ENCODE data around the gene NAV3. TPM values are rescaled to one million over a fixed set of nuclear protein-coding genes. Genes with fewer than 3 reads are reported as not detected.
"Not testable (repeated sequence)": the region's sequence is repeated elsewhere in the genome, so short reads cannot be mapped to it uniquely, and the experiment has no call there.

The NAV3 gene
- total RNA-seq, 2 experiments from 2014 or later = not detected

- peaks cover under 1% of the 10 kb centered on the region for H3K9me3 Mint-ChIP-seq
- H3K4me1 Mint-ChIP-seq = no peaks in the 10 kb centered on the region
- H3K4me3 Mint-ChIP-seq = no peak overlapping the region
- no peaks in the 10 kb centered on the region for H3K36me3 Mint-ChIP-seq
- ATAC-seq (ENCODE audit: low read depth) (no peak), DNase-seq (no peak)
- POLR2A ChIA-PET = no interaction called here
- no peak overlapping the region for H3K27ac Mint-ChIP-seq
- H3K27me3 Mint-ChIP-seq = no peaks in the 10 kb centered on the region
Measured at GRCh38 chr12:78086553-78087362, 256.1 kb downstream of the NAV3 start.

GRCh38 chr12:78087363-78087675 lies 256.6 kb downstream of the NAV3 start:
- Mint-ChIP-seq H3K4me3 (no peak overlapping the region), H3K27me3 (no peaks in the 10 kb centered on the region), H3K9me3 (peaks cover 4% of the 10 kb centered on the region), H3K27ac (no peak overlapping the region), H3K4me1 (no peaks in the 10 kb centered on the region), H3K36me3 (no peaks in the 10 kb centered on the region)
- DNase-seq (no peak), ATAC-seq (ENCODE audit: low read depth) (no peak)
- POLR2A ChIA-PET = no interaction called here

GRCh38 chr12:78088391-78088832 lies 257.7 kb downstream of the NAV3 start:
- Mint-ChIP-seq H3K4me1 (no peaks in the 10 kb centered on the region), H3K27me3 (no peaks in the 10 kb centered on the region), H3K36me3 (no peaks in the 10 kb centered on the region), H3K4me3 (no peak overlapping the region), H3K9me3 (peaks cover 4% of the 10 kb centered on the region), H3K27ac (no peak overlapping the region)
- POLR2A ChIA-PET = no interaction called here
- DNase-seq (no peak), ATAC-seq (ENCODE audit: low read depth) (no peak)

DNA sequence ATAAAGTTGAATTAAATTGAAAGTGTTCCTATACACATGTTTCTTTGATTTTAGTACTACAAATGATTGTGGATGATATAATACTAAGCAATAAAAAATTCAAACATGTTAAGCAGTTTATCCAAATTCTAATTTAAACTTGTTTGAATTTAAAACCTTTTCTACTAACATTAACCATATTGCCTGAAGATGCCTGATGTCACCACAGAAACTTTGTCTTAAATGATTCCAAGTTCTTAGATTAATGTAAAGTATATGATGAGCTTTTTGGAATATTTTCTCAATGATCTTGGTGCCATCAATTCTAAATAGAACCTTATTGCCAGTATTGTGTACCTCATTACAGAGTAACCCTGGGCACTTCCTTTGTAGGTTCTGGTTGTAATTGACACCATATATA lies 259.6 kb downstream of the NAV3 start:
- Mint-ChIP-seq H3K4me3 (no peak overlapping the region), H3K4me1 (no peaks in the 10 kb centered on the region), H3K27me3 (no peaks in the 10 kb centered on the region), H3K27ac (no peak overlapping the region), H3K9me3 (peaks cover 4% of the 10 kb centered on the region), H3K36me3 (no peaks in the 10 kb centered on the region)
- DNase-seq = no peak
- ATAC-seq (ENCODE audit: low read depth) = no peak
- POLR2A ChIA-PET = no interaction called here

DNA sequence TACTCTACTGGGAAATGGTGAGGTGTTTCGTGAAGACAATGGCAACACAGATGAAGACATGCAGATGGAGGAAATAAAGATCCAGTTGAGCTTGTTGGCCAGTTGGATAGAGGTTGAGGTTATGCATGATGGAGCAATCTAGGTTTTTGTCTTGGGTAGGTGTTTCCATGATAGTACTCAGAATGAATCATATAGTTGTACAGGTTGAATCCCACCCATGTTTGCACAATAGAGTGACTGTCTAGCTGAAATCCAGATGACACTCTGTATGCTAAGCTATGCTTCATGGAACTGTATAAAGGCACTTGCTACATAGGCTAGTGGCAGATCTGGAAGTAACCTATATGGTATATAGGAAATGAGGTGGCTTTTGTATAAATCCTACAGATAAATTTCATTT lies 264.9 kb downstream of the NAV3 start:
- H3K27me3 Mint-ChIP-seq = no peaks in the 10 kb centered on the region
- DNase-seq (no peak), ATAC-seq (ENCODE audit: low read depth) (no peak)
- H3K4me1 Mint-ChIP-seq = no peaks in the 10 kb centered on the region
- peaks cover 7% of the 10 kb centered on the region for H3K9me3 Mint-ChIP-seq
- no peaks in the 10 kb centered on the region for H3K36me3 Mint-ChIP-seq
- H3K27ac Mint-ChIP-seq = no peak overlapping the region
- POLR2A ChIA-PET = no interaction called here
- H3K4me3 Mint-ChIP-seq = no peak overlapping the region

DNA sequence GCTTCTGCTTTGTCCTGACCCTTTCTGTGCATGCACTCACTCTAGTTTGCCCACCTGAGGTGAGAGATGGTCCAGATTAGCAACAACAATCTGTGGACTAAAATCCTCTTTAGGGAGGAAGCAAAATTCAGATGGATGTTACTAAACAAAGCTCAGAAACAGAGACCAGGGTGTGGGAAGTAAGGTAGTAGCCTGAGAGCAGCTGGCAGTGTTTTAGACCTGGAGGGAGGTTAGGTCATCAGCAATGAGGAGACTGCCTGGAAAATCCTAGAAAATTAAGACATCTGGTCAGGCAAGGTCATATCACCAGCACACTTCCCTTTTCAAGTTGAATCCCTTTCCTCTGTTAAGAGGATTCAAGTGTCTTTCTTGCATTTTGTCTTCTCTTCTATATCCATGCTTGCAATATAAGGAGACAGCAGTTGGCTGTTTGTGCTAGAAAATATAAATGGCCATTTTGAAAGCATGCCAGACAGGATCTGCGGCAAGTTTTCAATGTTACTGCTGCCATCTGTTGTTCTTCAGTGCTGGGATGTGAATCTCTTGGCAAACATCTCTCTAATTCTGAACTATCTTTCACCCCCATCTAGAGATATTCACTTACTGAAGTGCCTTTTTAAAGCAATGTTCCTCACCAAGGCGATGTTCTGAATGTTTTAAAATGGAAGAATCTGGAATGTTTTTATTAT lies 266.4 kb downstream of the NAV3 start:
- Mint-ChIP-seq H3K4me3 (no peak overlapping the region), H3K36me3 (no peaks in the 10 kb centered on the region), H3K27me3 (no peaks in the 10 kb centered on the region), H3K4me1 (no peaks in the 10 kb centered on the region), H3K9me3 (peaks cover 3% of the 10 kb centered on the region), H3K27ac (no peak overlapping the region)
- POLR2A ChIA-PET = no interaction called here
- DNase-seq = no peak
- ATAC-seq (ENCODE audit: low read depth) = no peak

GRCh38 chr12:78099806-78100205 lies 269.1 kb downstream of the NAV3 start:
- H3K27me3 Mint-ChIP-seq = no peaks in the 10 kb centered on the region
- ATAC-seq (ENCODE audit: low read depth) (no peak), DNase-seq (no peak)
- H3K27ac Mint-ChIP-seq = no peak overlapping the region
- peaks cover 4% of the 10 kb centered on the region for H3K9me3 Mint-ChIP-seq
- H3K4me3 Mint-ChIP-seq = no peak overlapping the region
- no peaks in the 10 kb centered on the region for H3K4me1 Mint-ChIP-seq
- no peaks in the 10 kb centered on the region for H3K36me3 Mint-ChIP-seq
- POLR2A ChIA-PET = no interaction called here

DNA sequence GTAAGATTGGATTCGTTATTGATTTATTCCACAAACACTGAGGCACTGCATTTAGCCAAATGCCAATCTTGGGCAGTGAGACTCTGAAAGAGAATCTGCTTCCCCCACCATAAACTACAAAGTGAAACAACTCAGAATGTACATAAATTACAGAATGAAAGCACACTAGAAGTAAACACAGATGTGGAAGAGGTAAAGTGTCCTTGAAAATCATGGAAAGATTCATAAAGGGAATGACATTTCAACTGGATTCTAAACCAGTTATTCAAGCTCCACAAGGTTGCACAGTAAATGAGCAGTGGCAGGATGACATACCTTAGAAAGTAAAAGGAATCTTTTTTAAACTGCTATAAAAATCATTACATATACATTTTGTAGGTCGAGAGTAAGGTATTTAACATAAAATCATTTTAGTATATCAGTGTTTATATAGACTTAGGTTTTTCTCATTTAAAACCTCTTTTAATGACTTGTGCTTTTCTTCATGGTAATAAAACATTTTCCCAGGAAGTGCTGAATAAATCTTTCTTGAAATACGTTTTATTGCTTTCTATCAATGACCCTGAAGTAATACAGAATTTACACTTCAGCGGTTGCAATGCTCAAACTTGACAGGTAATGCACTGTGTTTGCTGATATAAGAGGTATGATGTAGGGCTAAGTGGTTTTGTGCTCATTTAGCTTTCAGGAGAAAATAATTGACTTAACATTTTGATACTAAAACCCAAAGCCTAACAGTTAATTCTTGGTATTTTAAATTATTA lies 270.6 kb downstream of the NAV3 start:
- Mint-ChIP-seq H3K9me3 (peaks cover 2% of the 10 kb centered on the region), H3K36me3 (no peaks in the 10 kb centered on the region), H3K4me1 (no peaks in the 10 kb centered on the region), H3K27ac (no peak overlapping the region), H3K4me3 (no peak overlapping the region), H3K27me3 (no peaks in the 10 kb centered on the region)
- DNase-seq = no peak
- POLR2A ChIA-PET = no interaction called here
- no peak for ATAC-seq (ENCODE audit: low read depth)

DNA sequence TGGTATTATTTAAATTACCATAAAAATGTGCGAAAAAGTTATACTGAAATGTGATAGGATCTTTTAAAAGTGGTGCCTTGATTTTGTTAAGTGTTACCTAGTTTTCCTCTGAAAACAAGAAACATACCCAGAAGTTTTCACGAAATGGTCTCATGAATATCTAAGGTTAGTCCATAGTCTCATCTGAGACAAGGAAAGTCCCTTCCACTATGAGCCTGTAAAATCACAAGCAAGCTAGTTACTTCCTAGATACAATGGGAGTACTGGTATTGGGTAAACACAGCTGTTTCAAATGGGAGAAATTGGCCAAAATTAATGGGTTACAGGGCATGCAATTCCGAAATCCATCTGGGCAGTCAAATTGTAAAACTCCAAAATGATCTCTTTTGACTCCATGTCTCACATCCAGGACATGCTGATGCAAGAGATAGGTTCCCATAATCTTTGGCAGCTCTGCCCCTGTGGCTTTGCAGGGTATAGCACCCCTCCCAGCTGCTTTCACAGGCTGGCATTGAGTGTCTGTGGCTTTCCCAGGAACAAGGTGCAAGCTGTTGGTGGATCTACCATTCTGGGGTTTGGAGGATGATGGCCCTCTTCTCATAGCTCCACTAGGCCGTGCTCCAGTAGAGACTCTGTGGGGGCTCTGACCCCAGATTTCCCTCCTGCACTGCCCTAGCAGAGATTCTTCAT lies 271.4 kb downstream of the NAV3 start:
- Mint-ChIP-seq H3K27me3 (no peaks in the 10 kb centered on the region), H3K27ac (no peak overlapping the region), H3K4me1 (no peaks in the 10 kb centered on the region), H3K9me3 (peaks cover 2% of the 10 kb centered on the region), H3K36me3 (no peaks in the 10 kb centered on the region), H3K4me3 (no peak overlapping the region)
- DNase-seq (no peak), ATAC-seq (ENCODE audit: low read depth) (no peak)
- POLR2A ChIA-PET = no interaction called here

DNA sequence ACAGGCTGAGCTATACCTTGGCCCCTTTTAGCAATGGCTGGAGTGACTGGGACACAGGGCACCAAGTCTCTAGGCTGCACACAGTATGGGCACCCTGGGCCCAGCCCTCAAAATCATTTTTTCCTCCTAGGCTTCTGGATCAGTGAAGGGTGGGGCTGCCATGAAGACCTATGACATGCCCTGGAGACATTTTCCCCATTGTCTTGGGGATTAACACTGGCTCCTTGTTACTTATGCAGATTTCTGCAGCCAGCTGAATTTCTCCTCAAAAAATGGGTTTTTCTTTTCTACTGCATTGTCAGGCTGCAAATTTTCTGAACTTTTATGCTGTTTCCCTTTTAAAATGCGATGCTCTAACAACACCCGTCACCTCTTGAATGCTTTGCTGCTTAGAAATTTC lies 272.1 kb downstream of the NAV3 start:
- ATAC-seq (ENCODE audit: low read depth); H3K9me3 Mint-ChIP-seq; H3K36me3 Mint-ChIP-seq; H3K4me3 Mint-ChIP-seq; DNase-seq; H3K27ac Mint-ChIP-seq; H3K4me1 Mint-ChIP-seq; H3K27me3 Mint-ChIP-seq; POLR2A ChIA-PET: not testable (repeated sequence)

DNA sequence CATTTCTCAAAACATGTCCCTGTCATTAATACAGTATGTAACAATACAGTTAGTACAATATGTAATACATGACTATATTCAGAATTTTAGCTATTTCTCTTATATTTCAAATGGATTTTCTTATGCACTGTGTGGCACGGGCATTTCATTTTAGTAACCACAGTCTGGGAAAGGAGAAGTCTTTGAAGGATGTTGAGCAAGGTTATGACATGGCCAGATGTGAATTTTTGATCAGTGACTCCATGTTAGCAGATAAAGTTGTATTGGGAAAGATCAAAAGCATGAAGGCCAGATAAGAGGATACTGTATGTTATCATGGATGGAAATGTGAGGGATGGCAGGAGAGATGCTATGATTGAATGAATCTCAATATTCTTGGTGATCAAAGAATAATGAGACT lies 285.2 kb downstream of the NAV3 start:
- no peak overlapping the region for H3K27ac Mint-ChIP-seq
- H3K4me3 Mint-ChIP-seq = no peak overlapping the region
- DNase-seq (no peak), ATAC-seq (ENCODE audit: low read depth) (no peak)
- no peaks in the 10 kb centered on the region for H3K27me3 Mint-ChIP-seq
- POLR2A ChIA-PET = no interaction called here
- H3K9me3 Mint-ChIP-seq = peaks cover 3% of the 10 kb centered on the region
- H3K4me1 Mint-ChIP-seq = no peaks in the 10 kb centered on the region
- no peaks in the 10 kb centered on the region for H3K36me3 Mint-ChIP-seq

- H3K27ac Mint-ChIP-seq = no peak overlapping the region
- H3K36me3 Mint-ChIP-seq = no peaks in the 10 kb centered on the region
- H3K27me3 Mint-ChIP-seq = no peaks in the 10 kb centered on the region
- no peaks in the 10 kb centered on the region for H3K4me1 Mint-ChIP-seq
- H3K4me3 Mint-ChIP-seq = no peak overlapping the region
- ATAC-seq (ENCODE audit: low read depth) (no peak), DNase-seq (no peak)
- POLR2A ChIA-PET = no interaction called here
- H3K9me3 Mint-ChIP-seq = no peaks in the 10 kb centered on the region
Measured at GRCh38 chr12:78118036-78118435, 287.3 kb downstream of the NAV3 start.

DNA sequence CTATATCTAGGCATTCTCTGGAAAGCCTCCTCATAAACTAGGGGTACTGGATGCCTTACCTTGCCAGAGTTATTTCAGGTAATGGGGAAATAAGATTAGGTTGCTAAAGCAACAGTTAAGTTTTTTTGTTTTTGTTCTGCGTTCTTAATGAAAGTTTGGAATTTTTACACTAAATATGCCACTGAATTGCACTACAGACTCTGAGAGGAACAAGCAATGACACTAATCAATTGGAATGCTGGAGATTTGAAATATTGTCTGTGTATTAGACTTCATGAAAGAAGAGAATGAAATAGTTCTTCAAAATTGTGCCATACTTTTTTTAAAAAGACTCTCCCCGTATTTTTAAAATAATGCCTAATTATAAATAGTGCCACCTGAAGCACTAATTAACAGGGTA lies 287.8 kb downstream of the NAV3 start:
- Mint-ChIP-seq H3K27ac (no peak overlapping the region), H3K9me3 (no peaks in the 10 kb centered on the region), H3K27me3 (no peaks in the 10 kb centered on the region), H3K4me1 (no peaks in the 10 kb centered on the region), H3K36me3 (no peaks in the 10 kb centered on the region), H3K4me3 (no peak overlapping the region)
- DNase-seq = no peak
- no peak for ATAC-seq (ENCODE audit: low read depth)
- POLR2A ChIA-PET = no interaction called here
